Measurements from ENCODE around the gene LDLRAD3.
A peak's percentile ranks its signal among the peaks of the same experiment; 100 is the strongest.

Gene LDLRAD3

GRCh38 chr11:36110668-36111410 is 167.0 kb downstream of the LDLRAD3 start:
- no peak for DNase-seq

GRCh38 chr11:36114095-36114494 is 170.2 kb downstream of the LDLRAD3 start:
- DNase-seq: no peak

GRCh38 chr11:36115378-36115801 is 171.5 kb downstream of the LDLRAD3 start:
- DNase-seq: no peak

- no peak for DNase-seq
Observed at GRCh38 chr11:36116161-36116560, 172.3 kb downstream of the LDLRAD3 start.

GRCh38 chr11:36118084-36118483 is 174.2 kb downstream of the LDLRAD3 start:
- no peak for DNase-seq

- DNase-seq: no peak
Observed at GRCh38 chr11:36119300-36119699, 175.4 kb downstream of the LDLRAD3 start.

GRCh38 chr11:36121054-36121453 is 177.2 kb downstream of the LDLRAD3 start:
- DNase-seq: no peak

GRCh38 chr11:36122671-36123070 is 178.8 kb downstream of the LDLRAD3 start:
- no peak for DNase-seq

GRCh38 chr11:36123336-36124101 is 179.7 kb downstream of the LDLRAD3 start:
- no peak for DNase-seq

GRCh38 chr11:36126678-36127077 is 182.8 kb downstream of the LDLRAD3 start:
- DNase-seq: no peak

- no peak for DNase-seq
Observed at GRCh38 chr11:36127550-36127949, 183.7 kb downstream of the LDLRAD3 start.

- no peak for DNase-seq
Observed at GRCh38 chr11:36129955-36130354, 186.1 kb downstream of the LDLRAD3 start.

GRCh38 chr11:36130401-36130800 is 186.5 kb downstream of the LDLRAD3 start:
- peak; percentile 39 for DNase-seq

- DNase-seq: peak; percentile 37
Observed at GRCh38 chr11:36131721-36132397, 188.0 kb downstream of the LDLRAD3 start.

GRCh38 chr11:36132940-36133339 is 189.1 kb downstream of the LDLRAD3 start:
- DNase-seq: no peak

- DNase-seq: no peak
Observed at GRCh38 chr11:36135076-36135475, 191.2 kb downstream of the LDLRAD3 start.

GRCh38 chr11:36139767-36140166 is 195.9 kb downstream of the LDLRAD3 start:
- no peak for DNase-seq

GRCh38 chr11:36141196-36141953 is 197.5 kb downstream of the LDLRAD3 start:
- DNase-seq: no peak

GRCh38 chr11:36141956-36142355 is 198.1 kb downstream of the LDLRAD3 start:
- no peak for DNase-seq

- no peak for DNase-seq
Observed at GRCh38 chr11:36142439-36142838, 198.6 kb downstream of the LDLRAD3 start.

- DNase-seq: no peak
Observed at GRCh38 chr11:36142879-36143278, 199.0 kb downstream of the LDLRAD3 start.

GRCh38 chr11:36146437-36146836 is 202.6 kb downstream of the LDLRAD3 start:
- no peak for DNase-seq

GRCh38 chr11:36147491-36147890 is 203.6 kb downstream of the LDLRAD3 start:
- DNase-seq: no peak
